Upper lobe of right lung (tissue), 1 donor: ENCODE results near the gene LARP1. TPM values are rescaled to one million over a fixed set of nuclear protein-coding genes. Genes with fewer than 3 reads are reported as not detected.
A peak's percentile ranks its signal among the peaks of the same experiment; 100 is the strongest.

Experiments
- ATAC-seq: fragments of 200-7000 bp; cut with Tn5 transposase; one replicate; pipeline ENCODE4 v1.9.1; 2020; ENCODE audit warnings: mild to moderate bottlenecking, moderate library complexity
- DNase-seq: peaks from one replicate; pipeline ENCODE4 v3.0.0-alpha.2; 2020
- H3K27ac ChIP-seq: fragments of 200-600 bp; one replicate; pipeline ENCODE4 v1.8.0; 2022
- H3K27me3 ChIP-seq: fragments of 200-600 bp; one replicate; pipeline ENCODE4 v1.8.0; 2022; ENCODE audit warnings: mild to moderate bottlenecking
- H3K36me3 ChIP-seq: fragments of 200-600 bp; one replicate; pipeline ENCODE4 v1.8.0; 2022
- H3K4me1 ChIP-seq: fragments of 200-600 bp; one replicate; pipeline ENCODE4 v1.8.0; 2022
- H3K4me3 ChIP-seq: fragments of 200-600 bp; one replicate; pipeline ENCODE4 v1.8.0; 2022; ENCODE audit warnings: mild to moderate bottlenecking
- H3K9me3 ChIP-seq: fragments of 200-600 bp; one replicate; pipeline ENCODE4 v1.8.0; 2022
- intact Hi-C: fragments of 100-400 bp; cut with DNase I; formaldehyde crosslinking; loops from one replicate; pipeline ENCODE4 v1.11.0; 2022
- total RNA-seq: library from RNA; stranded (reverse); fragmentation: NEBNext Ultra II Directional; extraction: Animal tissue kit (Norgen Biotek cat#: 25700); gene quantifications from one replicate; pipeline ENCODE4 v1.2.1, GENCODE V29; 2021
- TF ChIP-seq, protein P1 (sequence below): fragments of 200-600 bp; IDR thresholded peaks from one replicate; pipeline ENCODE4 v1.8.0; 2022; ENCODE audit warnings: antibody characterized with exemption
- donor health status: DM: no; HTN: yes; CAD: no; lungs with severe emphysema.

Gene LARP1
- total RNA-seq, 1 donor from 2014 or later: 151 TPM

DNA sequence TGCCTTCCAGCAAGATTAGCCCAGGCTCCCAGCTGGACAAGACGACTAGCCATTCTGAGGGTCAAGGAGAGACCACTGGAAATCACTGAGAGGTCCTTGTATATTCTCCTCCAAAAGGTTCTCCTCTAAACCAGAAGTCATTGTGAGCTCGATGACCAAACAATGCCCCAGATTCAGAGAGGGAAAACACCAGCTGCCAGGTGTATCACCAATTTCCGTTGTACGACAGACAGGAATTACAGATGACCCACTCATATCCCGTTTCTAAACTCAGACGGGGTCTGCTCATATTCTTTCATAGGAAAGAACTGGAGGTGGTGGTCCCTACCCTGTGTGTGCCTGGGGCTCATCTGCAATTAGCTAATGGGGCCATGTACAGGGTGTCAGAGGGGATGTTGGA lies 81.0 kb downstream of the LARP1 start:
- intact Hi-C loops: no loop called here
- H3K27me3 ChIP-seq: no peaks in the 10 kb centered on the region
- peaks cover 35% of the 10 kb centered on the region for H3K36me3 ChIP-seq
- H3K27ac ChIP-seq: no peak overlapping the region
- H3K4me1 ChIP-seq: peaks cover 10% of the 10 kb centered on the region
- no peaks in the 10 kb centered on the region for H3K9me3 ChIP-seq
- ATAC-seq: no peak
- DNase-seq: no peak
- no peak overlapping the region for H3K4me3 ChIP-seq
- TF ChIP-seq, protein P1, sequence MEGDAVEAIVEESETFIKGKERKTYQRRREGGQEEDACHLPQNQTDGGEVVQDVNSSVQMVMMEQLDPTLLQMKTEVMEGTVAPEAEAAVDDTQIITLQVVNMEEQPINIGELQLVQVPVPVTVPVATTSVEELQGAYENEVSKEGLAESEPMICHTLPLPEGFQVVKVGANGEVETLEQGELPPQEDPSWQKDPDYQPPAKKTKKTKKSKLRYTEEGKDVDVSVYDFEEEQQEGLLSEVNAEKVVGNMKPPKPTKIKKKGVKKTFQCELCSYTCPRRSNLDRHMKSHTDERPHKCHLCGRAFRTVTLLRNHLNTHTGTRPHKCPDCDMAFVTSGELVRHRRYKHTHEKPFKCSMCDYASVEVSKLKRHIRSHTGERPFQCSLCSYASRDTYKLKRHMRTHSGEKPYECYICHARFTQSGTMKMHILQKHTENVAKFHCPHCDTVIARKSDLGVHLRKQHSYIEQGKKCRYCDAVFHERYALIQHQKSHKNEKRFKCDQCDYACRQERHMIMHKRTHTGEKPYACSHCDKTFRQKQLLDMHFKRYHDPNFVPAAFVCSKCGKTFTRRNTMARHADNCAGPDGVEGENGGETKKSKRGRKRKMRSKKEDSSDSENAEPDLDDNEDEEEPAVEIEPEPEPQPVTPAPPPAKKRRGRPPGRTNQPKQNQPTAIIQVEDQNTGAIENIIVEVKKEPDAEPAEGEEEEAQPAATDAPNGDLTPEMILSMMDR: no peak

DNA sequence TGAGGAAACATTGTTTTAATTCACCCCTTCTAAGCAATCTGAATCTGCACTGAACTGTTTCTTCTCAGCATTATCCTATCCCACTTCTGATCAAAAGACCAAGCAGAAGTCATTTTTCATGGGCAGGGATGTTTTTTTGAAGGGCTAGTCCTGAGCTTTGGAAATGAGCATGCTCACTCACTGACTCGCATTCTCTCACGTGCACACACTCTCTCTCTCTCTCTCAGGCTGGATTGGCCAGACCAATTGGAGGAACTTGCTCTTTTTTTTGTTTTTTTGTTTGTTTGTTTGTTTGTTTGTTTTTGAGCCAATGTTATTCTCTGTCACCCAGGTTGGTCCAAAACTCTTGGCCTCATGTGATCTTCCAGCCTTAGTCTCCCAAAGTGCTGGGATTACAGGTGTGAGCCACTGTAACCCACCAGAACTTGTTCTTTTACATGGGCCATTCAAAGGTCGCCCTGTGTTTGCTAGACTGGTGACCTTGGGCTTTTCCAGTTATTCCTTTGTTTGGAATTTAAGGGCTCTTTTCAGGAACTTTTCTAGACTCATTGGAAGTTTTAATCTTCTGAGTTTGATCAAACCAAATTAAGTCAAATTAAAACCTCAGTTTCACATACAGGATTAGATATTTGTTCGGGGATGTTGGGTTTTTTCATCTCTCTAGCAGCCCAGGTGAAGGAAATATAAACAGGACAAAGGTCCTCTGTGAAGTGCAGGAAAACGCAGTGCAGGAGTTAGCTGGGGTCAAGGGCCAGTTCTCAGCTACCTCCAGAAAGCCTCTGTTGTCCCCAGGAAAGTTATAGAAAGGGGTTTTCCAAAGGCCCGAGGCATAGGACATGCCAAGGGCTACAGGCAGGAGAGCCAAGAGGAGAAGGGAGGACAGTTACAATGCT lies 82.1 kb downstream of the LARP1 start:
- ATAC-seq (no peak), DNase-seq (no peak)
- Histone ChIP-seq H3K4me1 (peaks cover 10% of the 10 kb centered on the region), H3K9me3 (no peaks in the 10 kb centered on the region), H3K27me3 (no peaks in the 10 kb centered on the region), H3K27ac (no peak overlapping the region), H3K4me3 (no peak overlapping the region), H3K36me3 (peaks cover 32% of the 10 kb centered on the region)
- TF ChIP-seq, protein P1: no peak
- intact Hi-C loops: no loop called here

DNA sequence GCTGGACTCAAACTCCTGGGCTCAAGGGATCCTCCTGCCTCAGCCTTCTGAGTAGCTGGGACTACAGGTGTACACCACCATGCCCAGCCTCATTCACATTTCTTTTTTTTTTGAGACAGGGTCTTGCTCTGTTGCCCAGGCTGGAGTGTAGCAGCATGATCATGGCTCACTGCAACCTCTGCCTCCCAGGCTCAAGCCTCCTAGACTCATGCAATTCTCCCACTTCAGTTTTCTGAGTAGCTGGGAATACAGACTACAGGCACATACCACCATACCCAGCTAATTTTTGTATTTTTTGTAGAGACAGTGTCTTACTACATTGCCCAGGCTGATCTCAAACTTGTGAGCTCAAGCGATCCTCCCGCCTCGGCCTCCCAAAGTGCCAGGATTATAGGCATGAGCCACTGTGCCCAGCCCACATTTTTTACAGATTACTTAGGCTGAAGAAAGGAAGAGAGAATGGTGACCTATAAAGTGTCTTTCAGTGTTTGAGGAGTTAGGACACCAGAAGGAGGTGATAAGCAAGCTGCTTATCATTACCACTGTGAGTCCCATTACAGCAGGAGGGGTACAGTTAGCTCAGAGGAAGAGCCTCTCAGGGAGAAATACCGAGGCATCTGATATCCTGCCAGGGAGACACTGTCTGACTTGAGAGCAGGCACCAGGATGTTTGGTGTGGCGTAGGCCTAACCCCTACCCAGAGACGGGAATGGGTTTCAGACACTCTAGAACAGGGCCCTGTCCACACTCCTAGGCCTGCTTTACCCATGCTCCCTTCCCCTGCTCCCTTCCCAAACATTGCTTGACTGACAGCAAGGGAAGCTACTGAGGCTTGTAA lies 85.5 kb downstream of the LARP1 start:
- no peaks in the 10 kb centered on the region for H3K9me3 ChIP-seq
- H3K4me1 ChIP-seq: peaks cover 4% of the 10 kb centered on the region
- intact Hi-C loops: no loop called here
- DNase-seq (no peak), ATAC-seq (peak; percentile 53)
- H3K27me3 ChIP-seq: no peaks in the 10 kb centered on the region
- H3K36me3 ChIP-seq: peaks cover 32% of the 10 kb centered on the region
- H3K27ac ChIP-seq: no peak overlapping the region
- TF ChIP-seq, protein P1: no peak
- H3K4me3 ChIP-seq: no peak overlapping the region

DNA sequence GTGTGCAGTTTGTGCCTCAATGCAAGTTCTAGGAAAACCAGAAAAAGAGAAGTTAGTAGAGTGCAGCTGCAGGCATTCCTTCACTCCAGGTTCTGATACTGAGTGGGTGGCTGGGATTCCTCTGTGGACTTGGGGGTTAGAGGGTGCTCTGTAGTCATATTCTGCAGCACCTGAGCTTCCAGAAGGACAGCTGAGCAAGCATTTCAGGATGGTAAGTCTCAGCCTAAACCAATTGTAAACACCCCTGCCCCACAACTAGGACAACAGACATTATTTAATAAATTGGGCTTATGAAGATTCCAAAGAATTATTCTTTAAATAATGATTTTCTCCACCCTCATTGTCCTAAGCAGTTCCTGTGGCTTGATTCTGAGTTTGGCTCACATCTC lies 86.1 kb downstream of the LARP1 start:
- peaks cover 32% of the 10 kb centered on the region for H3K36me3 ChIP-seq
- peaks cover 4% of the 10 kb centered on the region for H3K4me1 ChIP-seq
- no peak overlapping the region for H3K4me3 ChIP-seq
- TF ChIP-seq, protein P1: no peak
- intact Hi-C loops: no loop called here
- H3K27ac ChIP-seq: no peak overlapping the region
- no peak for ATAC-seq
- no peaks in the 10 kb centered on the region for H3K27me3 ChIP-seq
- no peaks in the 10 kb centered on the region for H3K9me3 ChIP-seq
- DNase-seq: no peak

DNA sequence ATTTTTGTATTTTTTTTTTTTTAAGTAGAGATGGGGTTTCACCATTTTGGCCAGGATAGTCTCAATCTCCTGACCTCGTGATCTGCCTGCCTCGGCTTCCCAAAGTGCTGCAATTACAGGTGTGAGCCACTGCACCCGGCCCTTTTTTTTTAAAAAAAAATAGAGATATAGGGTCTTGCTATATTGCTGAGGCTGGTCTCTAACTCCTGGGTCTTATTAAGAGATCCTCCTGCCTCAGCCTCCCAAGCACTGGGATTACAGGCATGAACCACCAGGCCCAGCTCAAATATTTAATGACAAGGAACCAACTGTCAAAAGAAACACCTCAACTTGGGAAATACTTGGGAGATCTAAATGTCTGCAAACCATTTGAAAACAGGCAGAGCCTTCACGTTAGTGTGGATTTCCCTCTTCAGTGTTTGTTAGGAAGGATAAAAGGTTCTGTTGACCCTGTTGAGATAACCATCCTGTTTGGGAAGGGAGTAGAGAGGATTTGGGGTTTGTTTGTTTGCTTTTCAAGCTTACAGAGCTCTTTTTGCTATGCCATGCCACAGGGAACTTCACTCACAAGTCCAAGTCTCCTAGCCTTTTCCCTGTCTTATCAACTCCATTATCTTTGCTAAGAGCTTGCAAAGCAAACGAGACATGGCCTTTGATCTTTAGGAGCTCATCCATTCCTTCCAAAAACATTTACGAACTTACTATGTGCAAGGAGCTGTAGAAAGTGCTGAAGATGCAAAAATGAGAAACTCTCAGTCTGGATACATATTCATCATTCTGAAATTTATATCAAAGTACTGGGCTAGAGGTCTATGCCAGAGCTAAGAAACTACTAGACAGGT lies 87.7 kb downstream of the LARP1 start:
- H3K4me3 ChIP-seq: no peak overlapping the region
- H3K27ac ChIP-seq: no peak overlapping the region
- intact Hi-C loops: no loop called here
- DNase-seq (no peak), ATAC-seq (no peak)
- H3K27me3 ChIP-seq: no peaks in the 10 kb centered on the region
- TF ChIP-seq, protein P1: no peak
- H3K4me1 ChIP-seq: peaks cover 4% of the 10 kb centered on the region
- no peaks in the 10 kb centered on the region for H3K9me3 ChIP-seq
- peaks cover 21% of the 10 kb centered on the region for H3K36me3 ChIP-seq
